ENCODE data around the gene SLC4A9. TPM values are rescaled to one million over a fixed set of nuclear protein-coding genes. Genes with fewer than 3 reads are reported as not detected.

SLC4A9 gene
- total and polyA plus RNA-seq, 2 experiments from 2014 or later, result 0.07 to 0.53 TPM

DNA sequence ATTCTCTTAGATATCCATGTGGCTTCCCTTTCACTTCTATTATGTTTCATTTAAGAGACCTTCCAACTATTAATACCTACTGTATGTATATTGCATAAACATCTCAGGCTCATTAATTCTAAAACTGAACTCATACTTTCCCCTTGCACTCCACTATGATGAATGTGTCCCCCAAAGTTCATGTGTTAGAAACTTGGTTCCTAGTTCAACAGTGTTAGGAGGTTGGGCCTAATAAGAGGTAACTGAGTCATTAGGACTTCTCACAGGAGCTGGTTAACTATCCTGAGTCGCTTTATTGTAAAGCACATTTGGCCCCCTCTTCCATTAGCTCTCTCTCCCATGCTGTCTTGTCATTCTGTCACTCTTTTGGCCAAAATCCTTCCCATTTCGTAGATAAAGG lies 63.6 kb downstream of the SLC4A9 start:
- Histone ChIP-seq H3K79me2 (peaks cover 78% of the 10 kb centered on the region), H3K9me2 (replicated peaks; ENCODE audit: insufficient read depth) (no peaks in the 10 kb centered on the region), H3K27ac (no peak overlapping the region), H3K4me2 (no peak overlapping the region), H3K4me1 (ENCODE audit: insufficient read depth) (no peaks in the 10 kb centered on the region), H3K36me3 (replicated peaks; ENCODE audit: insufficient read depth, low read depth) (no peaks in the 10 kb centered on the region), H2AFZ (no peak overlapping the region), H3K9me3 (ENCODE audit: low read depth) (no peaks in the 10 kb centered on the region), H4K20me1 (ENCODE audit: insufficient read depth, poor library complexity, severe bottlenecking) (peaks cover 70% of the 10 kb centered on the region), H3K27me3 (no peaks in the 10 kb centered on the region), H3K4me3 (no peak overlapping the region)
- no peak for TF ChIP-seq EZH2 (IDR thresholded peaks at IDR 0.05; ENCODE audit: borderline replicate concordance)
- TF ChIP-seq CTCF (IDR thresholded peaks at IDR 0.05; ENCODE audit: poor library complexity), result no peak
- no peak for TF ChIP-seq EZH2phosphoT487 (IDR thresholded peaks at IDR 0.05; ENCODE audit: low read depth, severe bottlenecking, unreplicated experiment)
- 94% methylated on average over 2 of the region's 2 CpGs for WGBS (ENCODE audit: low lambda C conversion rate, missing lambda C conversion rate)
- DNase-seq (ENCODE audit: low spot score), result no peak

DNA sequence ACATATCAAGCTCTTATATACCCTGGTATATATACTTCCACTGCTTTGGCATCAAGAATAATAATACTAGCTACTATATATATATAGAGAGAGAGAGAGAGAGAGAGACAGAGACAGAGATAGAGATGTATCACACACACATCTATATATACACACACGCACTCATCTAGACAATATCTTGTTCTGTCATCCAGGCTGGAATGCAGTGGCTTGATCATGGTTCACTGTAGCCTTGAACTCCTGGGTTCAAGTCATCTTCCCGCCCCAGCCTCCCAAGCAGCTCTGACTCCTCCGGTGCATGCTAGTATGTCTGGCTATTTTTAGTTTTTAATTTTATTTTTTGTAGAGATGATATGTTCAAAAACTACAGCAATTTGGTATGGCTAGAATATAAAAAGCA lies 64.1 kb downstream of the SLC4A9 start:
- no peak overlapping the region for H3K4me3 ChIP-seq
- H3K9me3 ChIP-seq (ENCODE audit: low read depth), result no peaks in the 10 kb centered on the region
- WGBS (ENCODE audit: low lambda C conversion rate, missing lambda C conversion rate), result 87% methylated on average over 3 of the region's 3 CpGs
- H3K36me3 ChIP-seq (replicated peaks; ENCODE audit: insufficient read depth, low read depth), result no peaks in the 10 kb centered on the region
- no peak overlapping the region for H3K4me2 ChIP-seq
- H4K20me1 ChIP-seq (ENCODE audit: insufficient read depth, poor library complexity, severe bottlenecking), result peaks cover 66% of the 10 kb centered on the region
- H3K79me2 ChIP-seq, result peaks cover 78% of the 10 kb centered on the region
- H3K9me2 ChIP-seq (replicated peaks; ENCODE audit: insufficient read depth), result no peaks in the 10 kb centered on the region
- TF ChIP-seq EZH2 (IDR thresholded peaks at IDR 0.05; ENCODE audit: borderline replicate concordance) (no peak), EZH2phosphoT487 (IDR thresholded peaks at IDR 0.05; ENCODE audit: low read depth, severe bottlenecking, unreplicated experiment) (no peak), CTCF (IDR thresholded peaks at IDR 0.05; ENCODE audit: poor library complexity) (no peak)
- DNase-seq (ENCODE audit: low spot score), result no peak
- no peaks in the 10 kb centered on the region for H3K27me3 ChIP-seq
- H3K27ac ChIP-seq, result no peak overlapping the region
- no peaks in the 10 kb centered on the region for H3K4me1 ChIP-seq (ENCODE audit: insufficient read depth)
- no peak overlapping the region for H2AFZ ChIP-seq

Small RNA genes within 50 kb of the gene (small RNA-seq; reads per million reads assigned to genes)
- gene RNU4-14P, result not detected

Other genes with a start within 250 kb of the SLC4A9 start
- 11.9 and 13.8 TPM in 2 replicates for gene PURA, start 246.1 kb upstream of the SLC4A9 start, total RNA-seq
- gene PURA, start 246.1 kb upstream of the SLC4A9 start, polyA plus RNA-seq, result 7.4 and 10.1 TPM in 2 replicates
- 4.4 and 7.2 TPM in 2 replicates for gene IGIP, start 234.3 kb upstream of the SLC4A9 start, total RNA-seq
- gene IGIP, start 234.3 kb upstream of the SLC4A9 start, polyA plus RNA-seq, result 0.50 and 0.89 TPM in 2 replicates
- gene CYSTM1, start 185.0 kb upstream of the SLC4A9 start, total RNA-seq, result 111 and 120 TPM in 2 replicates
- 196 and 262 TPM in 2 replicates for gene CYSTM1, start 185.0 kb upstream of the SLC4A9 start, polyA plus RNA-seq
- gene PFDN1, start 57.1 kb upstream of the SLC4A9 start, total RNA-seq, result 84.1 and 86.1 TPM in 2 replicates
- 97.6 and 98.0 TPM in 2 replicates for gene PFDN1, start 57.1 kb upstream of the SLC4A9 start, polyA plus RNA-seq
- 7.2 and 8.3 TPM in 2 replicates for gene HBEGF, start 13.6 kb upstream of the SLC4A9 start, total RNA-seq
- 6.7 and 7.9 TPM in 2 replicates for gene HBEGF, start 13.6 kb upstream of the SLC4A9 start, polyA plus RNA-seq
- gene ANKHD1, start 41.6 kb downstream of the SLC4A9 start, total RNA-seq, result 70.7 and 78.9 TPM in 2 replicates
- gene ANKHD1, start 41.6 kb downstream of the SLC4A9 start, polyA plus RNA-seq, result 53.6 and 84.4 TPM in 2 replicates
- gene EIF4EBP3, start 187.5 kb downstream of the SLC4A9 start, total RNA-seq, result 2.7 and 3.5 TPM in 2 replicates
- 6.6 and 6.9 TPM in 2 replicates for gene EIF4EBP3, start 187.5 kb downstream of the SLC4A9 start, polyA plus RNA-seq
- 24.4 and 26.5 TPM in 2 replicates for gene SRA1, start 197.3 kb downstream of the SLC4A9 start, total RNA-seq
- 66.4 and 66.6 TPM in 2 replicates for gene SRA1, start 197.3 kb downstream of the SLC4A9 start, polyA plus RNA-seq
- gene APBB3, start 204.4 kb downstream of the SLC4A9 start, total RNA-seq, result 19.5 and 21.0 TPM in 2 replicates
- gene APBB3, start 204.4 kb downstream of the SLC4A9 start, polyA plus RNA-seq, result 41.5 and 51.5 TPM in 2 replicates
- gene SLC35A4, start 204.6 kb downstream of the SLC4A9 start, total RNA-seq, result 29.2 and 34.1 TPM in 2 replicates
- 70.4 and 81.0 TPM in 2 replicates for gene SLC35A4, start 204.6 kb downstream of the SLC4A9 start, polyA plus RNA-seq

Measured in hepatocyte (in vitro differentiated cells).